ENCODE results near the gene GYPA.
"Not testable (repeated sequence)": the region's sequence is repeated elsewhere in the genome, so short reads cannot be mapped to it uniquely, and the experiment has no call there.

Gene GYPA

DNA sequence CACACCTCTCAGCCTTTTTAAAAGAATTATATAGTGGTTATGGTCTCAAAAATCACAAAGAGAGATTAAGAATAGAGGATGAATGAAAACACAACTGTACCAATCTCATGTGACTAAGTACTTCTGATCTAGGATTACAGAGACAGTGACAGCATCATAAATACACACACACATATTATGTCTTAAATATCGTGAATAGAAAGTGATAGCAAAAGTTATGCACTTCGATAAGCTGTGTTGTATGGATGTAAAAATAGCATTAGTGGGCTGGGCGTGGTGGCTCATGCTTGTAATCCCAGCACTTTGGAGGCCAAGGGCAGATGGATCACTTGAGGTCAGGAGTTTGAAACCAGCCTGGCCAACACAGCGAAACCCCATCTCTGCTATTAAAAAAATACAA, 25.0 kb downstream of the GYPA start:
- Histone ChIP-seq H3K9me2 (replicated peaks; ENCODE audit: insufficient read depth, low read length) (no peaks in the 10 kb centered on the region), H3K9ac (ENCODE audit: low read length) (no peak overlapping the region), H3K27ac (ENCODE audit: low read length) (no peak overlapping the region), H3K36me3 (replicated peaks; ENCODE audit: insufficient read depth, low read length) (no peaks in the 10 kb centered on the region), H3F3A (ENCODE audit: insufficient read depth, low read length) (no peaks in the 10 kb centered on the region), H3K9me3 (replicated peaks; ENCODE audit: insufficient read depth, low read length) (no peaks in the 10 kb centered on the region), H2AFZ (ENCODE audit: low read length) (peak overlapping the region; percentile 8; the same call in 1 of the 2 replicates), H3K4me1 (ENCODE audit: low read length) (no peaks in the 10 kb centered on the region), H3K4me3 (ENCODE audit: low read length) (no peak overlapping the region), H3K4me2 (ENCODE audit: low read depth, low read length) (peak overlapping the region; percentile 18; the same call in 1 of the 2 replicates), H3K27me3 (replicated peaks; ENCODE audit: insufficient read depth, low read length) (no peaks in the 10 kb centered on the region), H4K20me1 (ENCODE audit: insufficient read depth, low read length) (no peaks in the 10 kb centered on the region), H3K79me2 (ENCODE audit: low read length) (no peaks in the 10 kb centered on the region)
- TF ChIP-seq EZH2 (optimal IDR thresholded peaks at IDR 0.05; ENCODE audit: low read depth, low read length), result no peak
- no peak for TF ChIP-seq CTCF (IDR thresholded peaks at IDR 0.05; ENCODE audit: low read length)
- no peak for TF ChIP-seq EZH2phosphoT487 (IDR thresholded peaks at IDR 0.05; ENCODE audit: low read length)
- DNase-seq, result peak; percentile 39

- DNase-seq, result no peak
- Histone ChIP-seq H3K4me1 (ENCODE audit: low read length) (no peaks in the 10 kb centered on the region), H3F3A (ENCODE audit: insufficient read depth, low read length) (no peaks in the 10 kb centered on the region), H3K27ac (ENCODE audit: low read length) (no peak overlapping the region), H3K79me2 (ENCODE audit: low read length) (no peaks in the 10 kb centered on the region), H3K4me2 (ENCODE audit: low read depth, low read length) (no peak overlapping the region), H3K4me3 (ENCODE audit: low read length) (no peak overlapping the region), H3K27me3 (replicated peaks; ENCODE audit: insufficient read depth, low read length) (no peaks in the 10 kb centered on the region), H2AFZ (ENCODE audit: low read length) (no peak overlapping the region), H4K20me1 (ENCODE audit: insufficient read depth, low read length) (no peaks in the 10 kb centered on the region), H3K9me3 (replicated peaks; ENCODE audit: insufficient read depth, low read length) (no peaks in the 10 kb centered on the region), H3K9ac (ENCODE audit: low read length) (no peak overlapping the region), H3K36me3 (replicated peaks; ENCODE audit: insufficient read depth, low read length) (no peaks in the 10 kb centered on the region), H3K9me2 (replicated peaks; ENCODE audit: insufficient read depth, low read length) (no peaks in the 10 kb centered on the region)
- TF ChIP-seq EZH2 (optimal IDR thresholded peaks at IDR 0.05; ENCODE audit: low read depth, low read length) (no peak), EZH2phosphoT487 (IDR thresholded peaks at IDR 0.05; ENCODE audit: low read length) (no peak), CTCF (IDR thresholded peaks at IDR 0.05; ENCODE audit: low read length) (no peak)
Measured at GRCh38 chr4:144113546-144113945, 27.0 kb downstream of the GYPA start.

DNA sequence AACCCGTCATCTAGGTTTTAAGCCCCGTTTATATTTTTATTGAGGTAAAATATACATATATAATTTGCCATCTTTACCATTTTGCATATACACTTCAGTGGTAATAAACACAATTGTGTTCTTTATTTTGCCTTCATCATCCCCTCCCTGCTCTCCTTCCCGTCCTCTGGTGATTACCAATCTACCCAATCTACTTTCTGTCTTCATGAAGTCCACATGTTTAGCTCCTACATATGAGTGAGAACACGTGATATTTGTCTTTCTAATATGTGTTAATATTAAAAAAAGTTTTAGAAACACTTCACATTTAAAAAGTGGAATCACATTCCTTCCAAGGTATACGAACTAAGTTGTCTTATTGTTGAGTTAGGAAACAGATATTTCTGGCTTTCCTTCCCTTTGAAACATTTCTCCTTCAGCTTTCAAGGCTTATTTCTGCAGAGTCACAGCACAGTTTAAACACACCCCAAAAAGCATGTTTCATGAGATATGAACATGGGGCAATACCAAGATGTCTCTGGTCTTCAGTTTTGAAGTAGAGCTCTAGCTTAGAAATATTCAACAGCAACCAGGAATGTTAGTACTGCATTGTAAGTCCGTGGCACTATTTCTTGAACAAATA, 35.9 kb downstream of the GYPA start:
- H3K4me3 ChIP-seq (ENCODE audit: low read length), result no peak overlapping the region
- no peaks in the 10 kb centered on the region for H3K9me3 ChIP-seq (replicated peaks; ENCODE audit: insufficient read depth, low read length)
- H3K79me2 ChIP-seq (ENCODE audit: low read length), result no peaks in the 10 kb centered on the region
- no peak overlapping the region for H3K27ac ChIP-seq (ENCODE audit: low read length)
- DNase-seq, result no peak
- no peaks in the 10 kb centered on the region for H3K9me2 ChIP-seq (replicated peaks; ENCODE audit: insufficient read depth, low read length)
- H2AFZ ChIP-seq (ENCODE audit: low read length), result no peak overlapping the region
- H3K9ac ChIP-seq (ENCODE audit: low read length), result no peak overlapping the region
- no peak for TF ChIP-seq CTCF (IDR thresholded peaks at IDR 0.05; ENCODE audit: low read length)
- no peak for TF ChIP-seq EZH2phosphoT487 (IDR thresholded peaks at IDR 0.05; ENCODE audit: low read length)
- TF ChIP-seq EZH2 (optimal IDR thresholded peaks at IDR 0.05; ENCODE audit: low read depth, low read length), result no peak
- H3F3A ChIP-seq (ENCODE audit: insufficient read depth, low read length), result no peaks in the 10 kb centered on the region
- no peaks in the 10 kb centered on the region for H3K36me3 ChIP-seq (replicated peaks; ENCODE audit: insufficient read depth, low read length)
- no peak overlapping the region for H3K4me2 ChIP-seq (ENCODE audit: low read depth, low read length)
- no peaks in the 10 kb centered on the region for H3K4me1 ChIP-seq (ENCODE audit: low read length)
- no peaks in the 10 kb centered on the region for H3K27me3 ChIP-seq (replicated peaks; ENCODE audit: insufficient read depth, low read length)
- no peaks in the 10 kb centered on the region for H4K20me1 ChIP-seq (ENCODE audit: insufficient read depth, low read length)

GRCh38 chr4:144097776-144098175, 42.7 kb downstream of the GYPA start:
- not testable (repeated sequence) for H3K9me3 ChIP-seq (replicated peaks; ENCODE audit: insufficient read depth, low read length); H3K27me3 ChIP-seq (replicated peaks; ENCODE audit: insufficient read depth, low read length); H3K9me2 ChIP-seq (replicated peaks; ENCODE audit: insufficient read depth, low read length); H3K79me2 ChIP-seq (ENCODE audit: low read length); H3K4me3 ChIP-seq (ENCODE audit: low read length); H3K4me1 ChIP-seq (ENCODE audit: low read length); H4K20me1 ChIP-seq (ENCODE audit: insufficient read depth, low read length); H3K9ac ChIP-seq (ENCODE audit: low read length); H3K36me3 ChIP-seq (replicated peaks; ENCODE audit: insufficient read depth, low read length); H3K27ac ChIP-seq (ENCODE audit: low read length); DNase-seq; H3K4me2 ChIP-seq (ENCODE audit: low read depth, low read length); H3F3A ChIP-seq (ENCODE audit: insufficient read depth, low read length); H2AFZ ChIP-seq (ENCODE audit: low read length)

GRCh38 chr4:144093995-144094394, 46.5 kb downstream of the GYPA start:
- H3K9me2 ChIP-seq (replicated peaks; ENCODE audit: insufficient read depth, low read length); H3K79me2 ChIP-seq (ENCODE audit: low read length); H3F3A ChIP-seq (ENCODE audit: insufficient read depth, low read length); H3K9me3 ChIP-seq (replicated peaks; ENCODE audit: insufficient read depth, low read length); H3K9ac ChIP-seq (ENCODE audit: low read length); H3K36me3 ChIP-seq (replicated peaks; ENCODE audit: insufficient read depth, low read length); DNase-seq; H3K27me3 ChIP-seq (replicated peaks; ENCODE audit: insufficient read depth, low read length); H3K4me3 ChIP-seq (ENCODE audit: low read length); H4K20me1 ChIP-seq (ENCODE audit: insufficient read depth, low read length); H3K4me1 ChIP-seq (ENCODE audit: low read length); H3K27ac ChIP-seq (ENCODE audit: low read length); H2AFZ ChIP-seq (ENCODE audit: low read length); H3K4me2 ChIP-seq (ENCODE audit: low read depth, low read length): not testable (repeated sequence)
